ENCODE measurements around the gene SLC1A5.

- TF ChIP-seq CTCF (IDR thresholded peaks at IDR 0.05) (no peak), POLR2A (IDR thresholded peaks at IDR 0.05) (no peak)
Measured at GRCh38 chr19:46731007-46731501, 57.3 kb downstream of the SLC1A5 start.

All from testis (tissue), 2 donors.